Stimulated activated CD8-positive, alpha-beta memory T cell treated with anti-CD3 and anti-CD28 coated beads, Interleukin-4, amount 100 ng/mL, for 48 hours (primary cell): ENCODE measurements around the gene SLC4A9.
"Not testable (repeated sequence)": the region's sequence is repeated elsewhere in the genome, so short reads cannot be mapped to it uniquely, and the experiment has no call there.

Source experiments
- DNase-seq: peaks from one replicate; pipeline ENCODE4 v3.0.0-alpha.2; 2020

SLC4A9 gene

DNA sequence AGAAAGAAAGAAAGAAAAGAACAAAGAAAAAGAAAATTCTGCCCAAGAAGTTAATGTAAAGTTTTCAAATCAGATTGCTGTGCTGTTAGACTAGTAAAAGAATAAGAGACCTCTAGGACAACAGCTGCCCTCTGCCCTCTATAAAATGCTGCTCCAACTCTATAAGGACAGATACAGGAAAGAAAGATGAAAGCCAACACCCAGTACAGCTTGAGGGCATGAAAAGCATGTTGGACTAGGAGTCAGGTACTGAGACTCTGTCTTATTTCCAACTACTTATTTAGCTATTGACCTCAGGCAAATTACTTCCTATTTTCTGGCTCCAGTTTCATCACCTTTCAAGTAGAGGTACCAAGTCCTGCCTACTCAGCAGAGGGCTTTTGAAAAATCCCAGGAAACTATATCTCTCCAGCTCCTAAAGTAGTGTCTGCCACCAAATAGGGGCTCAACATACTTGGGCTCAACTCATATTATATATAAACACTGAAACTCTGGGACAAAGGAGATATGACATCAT lies 19.3 kb upstream of the SLC4A9 start:
- no peak for DNase-seq

DNA sequence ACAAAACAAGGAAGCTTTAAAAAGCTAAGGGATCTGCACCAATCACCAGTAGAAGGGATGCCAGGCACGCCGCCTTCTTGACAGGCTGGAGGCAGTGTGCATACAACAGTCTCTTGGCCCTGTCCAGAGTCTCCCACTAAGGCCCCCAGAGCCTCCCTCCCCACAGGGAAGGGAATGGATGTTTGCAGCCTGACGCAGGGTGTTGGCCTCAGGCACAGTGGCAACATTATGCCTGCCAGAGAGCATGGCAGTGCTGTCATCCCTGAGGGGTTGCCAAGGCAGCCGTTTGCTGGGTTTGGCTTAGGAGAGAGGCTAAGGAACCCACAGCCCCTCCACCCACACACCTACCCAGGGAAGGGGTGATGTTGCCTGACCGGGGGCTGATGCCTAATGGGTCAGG lies 18.4 kb upstream of the SLC4A9 start:
- DNase-seq: no peak

DNA sequence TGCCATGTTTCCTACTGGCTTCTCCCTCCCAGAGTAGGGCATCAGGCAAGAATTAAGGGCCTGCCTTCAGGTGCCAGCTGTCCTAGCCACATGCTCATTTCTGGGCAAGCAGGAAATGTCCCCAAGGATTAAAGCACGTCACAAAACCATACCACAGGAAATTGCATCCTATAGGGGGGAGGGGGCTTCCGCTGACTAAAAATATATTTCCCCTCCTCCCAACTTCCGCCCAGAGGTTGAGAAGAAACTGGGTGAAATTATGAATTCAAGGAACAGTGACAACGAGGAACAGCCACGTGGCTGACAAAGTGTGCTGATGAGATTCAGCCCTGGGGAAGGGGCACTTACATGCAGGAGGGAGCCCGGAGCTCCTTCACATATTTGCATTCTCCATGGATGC lies 17.7 kb upstream of the SLC4A9 start:
- DNase-seq: peak; percentile 36

DNA sequence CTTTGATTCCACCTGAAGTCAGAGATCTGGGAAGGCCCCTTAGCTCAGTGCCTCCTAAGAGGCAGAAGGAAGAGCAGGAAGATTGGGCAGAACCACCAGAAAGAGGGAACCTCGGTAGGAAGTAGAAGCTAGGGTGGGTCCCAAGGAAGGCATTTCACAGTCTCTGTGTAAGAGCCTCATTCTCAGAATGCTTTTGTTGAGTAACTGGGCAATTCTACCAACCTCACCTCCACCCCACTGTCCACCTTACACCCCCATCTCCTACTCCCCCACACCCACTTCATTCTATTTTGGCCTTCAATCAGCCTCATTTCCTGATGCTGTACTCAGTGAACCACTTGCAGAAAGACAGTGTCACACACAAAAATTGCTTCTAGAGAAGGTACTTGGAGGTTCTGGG lies 17.1 kb upstream of the SLC4A9 start:
- DNase-seq: no peak

DNA sequence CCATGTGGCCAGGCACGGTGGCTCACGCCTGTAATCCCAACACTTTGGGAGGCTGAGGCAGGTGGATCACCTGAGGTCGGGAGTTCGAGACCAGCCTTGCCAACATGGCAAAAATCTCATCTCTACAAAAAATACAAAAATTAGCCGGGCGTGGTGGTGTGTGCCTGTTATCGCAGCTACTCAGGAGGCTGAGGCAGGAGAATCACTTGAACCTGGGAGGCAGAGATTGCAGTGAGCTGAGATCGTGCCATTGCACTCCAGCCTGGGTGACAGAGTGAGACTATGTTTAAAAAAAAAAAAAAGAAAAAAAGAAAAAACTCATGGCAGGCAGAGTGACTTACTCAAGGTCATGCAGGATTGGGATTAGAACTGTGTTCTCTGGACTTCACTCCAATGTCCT lies 16.1 kb upstream of the SLC4A9 start:
- not testable (repeated sequence) for DNase-seq

DNA sequence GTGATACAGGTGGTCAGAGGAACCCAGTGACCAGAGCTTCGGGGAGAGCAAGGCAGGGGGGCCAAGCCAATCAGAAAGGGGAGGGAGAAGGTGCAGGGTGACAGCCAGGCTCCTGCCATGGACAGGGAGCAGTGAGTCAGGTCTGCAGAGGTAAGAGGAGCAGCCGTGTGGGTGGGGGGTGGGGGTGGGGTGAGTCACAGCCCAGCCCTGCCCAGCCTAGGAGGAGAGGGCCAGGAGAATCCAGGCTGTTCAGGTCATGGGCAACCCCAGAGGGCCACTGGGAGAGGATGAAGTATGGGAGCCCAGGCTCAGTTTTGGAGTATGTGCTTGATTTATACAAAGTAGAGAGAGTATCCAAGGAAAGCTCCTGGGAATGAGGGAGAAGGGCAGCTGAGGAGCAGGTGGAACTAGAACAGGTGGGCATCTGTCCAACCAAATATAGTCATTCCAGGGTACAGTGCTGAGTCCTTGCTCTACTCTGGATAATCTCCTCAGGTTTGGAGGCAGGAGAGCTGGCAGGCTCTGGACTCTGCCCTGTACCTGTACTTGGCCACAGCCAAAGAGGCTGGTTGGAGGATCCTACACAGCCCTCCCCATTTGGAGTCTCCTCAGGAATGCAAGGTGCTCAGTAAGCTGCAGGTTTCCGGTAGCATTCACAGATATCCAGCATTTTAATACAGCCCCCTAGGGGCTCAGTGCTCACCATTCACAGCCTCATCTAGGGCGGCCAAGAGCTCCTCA lies 15.1 kb upstream of the SLC4A9 start:
- DNase-seq: peak; percentile 42

DNA sequence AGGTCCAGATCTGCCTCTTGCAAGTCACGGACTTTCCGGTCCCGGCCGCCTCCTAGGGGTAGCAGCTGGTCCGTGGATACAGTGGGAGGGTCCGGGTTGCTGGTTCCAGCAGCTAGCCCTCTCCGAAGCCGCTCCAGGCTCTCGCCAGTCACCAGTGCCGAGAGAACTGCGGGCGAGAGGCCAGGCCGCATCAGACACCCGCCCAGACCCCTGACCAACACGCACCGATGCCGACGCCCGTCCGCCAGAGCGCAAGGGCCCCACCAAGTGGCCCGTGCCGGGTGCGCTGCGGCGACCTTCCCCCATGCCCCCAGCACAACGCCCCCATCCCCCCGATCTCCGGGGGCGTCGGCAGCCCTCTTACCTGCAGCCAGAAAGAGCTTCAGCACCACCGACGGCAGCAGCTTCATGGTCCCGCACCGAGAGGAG lies 14.1 kb upstream of the SLC4A9 start:
- DNase-seq: no peak

DNA sequence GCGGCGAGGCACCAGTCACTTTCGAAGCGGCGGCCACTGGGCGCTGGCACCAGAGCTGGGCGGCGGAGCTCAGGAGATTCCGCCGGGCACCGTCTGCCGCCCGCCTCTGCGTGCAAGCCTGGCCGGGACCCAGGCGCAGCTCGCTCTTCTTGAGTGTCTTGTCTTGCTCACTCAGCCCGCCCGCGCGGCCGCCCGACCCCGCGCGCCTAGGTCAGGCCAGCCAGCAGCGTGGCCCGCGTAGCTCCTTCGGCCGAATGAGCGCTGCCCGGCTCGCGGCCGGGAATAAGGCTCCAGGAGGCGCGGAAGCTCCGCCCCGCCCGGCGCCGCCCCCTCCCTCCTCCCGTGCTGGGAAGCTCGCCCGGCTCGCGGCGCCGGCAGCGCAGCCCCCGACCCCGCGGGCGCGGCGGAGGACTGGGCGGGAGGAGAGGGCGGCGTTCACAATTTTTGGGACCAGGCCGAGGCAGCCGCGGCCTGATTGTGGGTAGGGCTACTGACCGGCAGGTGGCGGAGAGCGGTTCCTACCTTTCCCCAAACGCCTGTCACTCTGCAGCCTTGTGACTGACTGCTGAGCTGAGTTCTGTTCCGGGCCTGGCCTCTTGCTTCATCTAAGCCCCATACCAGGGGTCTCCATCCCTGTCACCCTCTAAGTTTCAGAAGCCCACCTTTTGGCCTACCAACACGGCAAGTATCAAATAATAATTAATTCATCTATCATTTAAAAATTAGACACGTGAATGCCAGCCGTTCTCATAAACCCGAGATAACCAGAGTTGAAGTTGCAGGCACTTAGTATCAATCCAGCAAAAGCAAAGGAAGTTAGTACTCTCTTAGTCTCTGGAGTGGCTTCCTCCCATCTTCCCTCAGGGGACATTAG lies 13.4 kb upstream of the SLC4A9 start, which contains the start of gene HBEGF:
Gene HBEGF, minus strand, starts transcription at position 256 of the 874 bp plus-strand sequence. CDS start 275 bp downstream, outside the sequence.
- DNase-seq: peak; percentile 59

DNA sequence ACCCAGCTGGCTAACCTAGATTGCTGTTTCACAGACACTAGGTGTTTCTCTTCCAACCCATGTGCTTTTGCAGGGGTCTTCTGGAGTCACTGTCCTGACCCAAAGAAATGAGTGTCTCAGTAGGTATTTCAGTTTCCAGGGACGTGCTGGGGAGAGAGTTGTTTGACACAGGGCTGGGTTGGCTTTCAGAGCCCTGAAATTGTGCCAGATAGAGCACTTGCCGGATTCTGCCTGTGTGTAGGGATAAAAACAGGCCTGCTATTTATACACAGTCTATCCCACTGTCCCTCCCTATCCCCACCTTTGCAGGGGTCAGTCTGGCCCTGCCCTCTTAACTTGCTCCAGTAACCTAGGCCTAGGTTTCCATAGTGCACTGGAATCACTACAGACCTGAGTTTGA lies 12.6 kb upstream of the SLC4A9 start:
- DNase-seq: no peak

DNA sequence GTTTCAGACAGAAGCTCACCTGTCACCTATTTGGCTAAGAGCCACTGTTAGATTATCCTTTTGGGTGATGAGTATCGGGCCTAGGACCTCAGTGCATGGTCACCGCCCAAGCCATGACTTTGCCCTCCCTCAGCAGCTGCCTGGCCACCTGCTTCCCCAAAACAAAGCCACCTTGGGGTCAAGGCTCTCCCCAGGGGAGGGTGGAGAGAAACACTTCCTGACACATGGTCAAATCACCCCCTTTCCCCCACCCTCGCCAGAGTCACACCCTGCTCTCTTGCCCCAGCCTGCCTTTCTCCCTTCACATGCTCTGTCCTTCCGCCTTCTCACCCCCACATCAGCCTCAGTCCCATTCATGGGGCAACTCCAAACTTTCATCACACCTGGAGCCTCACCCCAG lies 11.9 kb upstream of the SLC4A9 start:
- DNase-seq: no peak

DNA sequence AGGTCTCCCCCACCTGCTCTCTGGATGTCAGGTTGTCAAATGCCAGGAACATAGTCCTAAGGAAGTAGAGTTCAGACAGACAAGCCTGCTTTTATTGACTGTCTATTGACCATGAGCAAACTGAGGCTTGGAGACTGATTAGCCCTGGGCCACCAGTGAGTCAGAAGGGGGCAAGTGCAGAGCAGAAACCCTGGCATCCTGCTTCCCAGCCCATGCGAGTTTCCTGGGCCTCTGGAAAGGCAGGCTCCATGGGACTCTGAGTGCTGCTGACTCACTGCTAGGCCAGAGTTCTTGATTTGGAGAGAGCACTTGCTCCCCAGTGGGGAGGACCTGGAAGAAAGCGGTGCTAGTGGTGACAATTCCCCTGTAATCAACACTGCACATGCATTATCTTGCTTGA lies 10.8 kb upstream of the SLC4A9 start:
- no peak for DNase-seq

DNA sequence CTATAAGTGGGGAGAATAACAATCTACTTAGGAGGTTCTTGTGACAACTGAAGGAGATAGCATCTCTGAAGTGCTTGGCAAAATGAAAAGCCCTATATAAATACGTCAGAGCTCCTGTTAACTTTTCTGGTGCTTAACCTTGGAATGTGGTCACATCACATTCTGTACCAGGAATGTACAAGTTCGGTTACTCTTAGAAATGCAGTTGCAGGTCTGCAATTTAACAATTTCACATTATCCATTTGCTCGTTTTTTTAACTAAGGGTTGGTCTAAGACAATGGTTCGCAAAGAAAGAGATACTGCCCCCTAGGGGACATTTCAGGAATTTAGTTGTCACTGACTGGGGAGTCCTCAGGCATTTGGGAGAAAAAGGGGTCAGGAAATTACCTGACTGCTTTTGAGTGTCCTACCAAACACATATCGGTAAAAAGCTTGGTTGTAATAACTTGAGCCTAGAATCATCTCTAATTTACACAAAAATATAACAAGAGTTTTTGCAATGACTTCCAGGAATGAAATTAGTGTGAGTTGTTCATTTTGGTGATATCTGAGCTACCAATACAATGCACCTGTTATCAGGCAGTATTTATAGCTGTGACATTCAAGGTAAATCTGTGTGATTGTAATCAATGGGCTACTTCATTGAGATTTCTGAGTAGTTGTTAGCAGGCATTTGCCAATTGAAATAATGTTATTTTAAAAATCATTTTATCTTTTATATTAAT lies 8.2 kb upstream of the SLC4A9 start:
- peak; percentile 52 for DNase-seq

DNA sequence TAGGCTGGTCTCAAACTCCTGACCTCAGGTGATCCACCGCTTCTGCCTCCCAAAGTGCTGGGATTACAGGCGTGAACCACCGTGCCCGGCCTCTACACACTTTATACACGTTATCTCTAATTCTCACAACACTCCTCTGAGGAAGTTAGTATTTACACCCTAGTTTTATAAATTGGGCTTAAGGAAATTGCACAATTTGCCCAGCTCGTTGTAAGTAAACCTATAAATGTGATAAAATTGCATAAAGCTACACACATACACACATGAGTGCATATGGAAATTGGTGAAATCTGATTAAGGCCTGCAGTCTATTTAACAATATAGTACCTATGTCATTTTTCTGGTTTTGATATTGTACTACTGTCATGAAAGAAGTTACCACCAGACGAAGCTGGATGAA lies 4.4 kb upstream of the SLC4A9 start:
- no peak for DNase-seq

DNA sequence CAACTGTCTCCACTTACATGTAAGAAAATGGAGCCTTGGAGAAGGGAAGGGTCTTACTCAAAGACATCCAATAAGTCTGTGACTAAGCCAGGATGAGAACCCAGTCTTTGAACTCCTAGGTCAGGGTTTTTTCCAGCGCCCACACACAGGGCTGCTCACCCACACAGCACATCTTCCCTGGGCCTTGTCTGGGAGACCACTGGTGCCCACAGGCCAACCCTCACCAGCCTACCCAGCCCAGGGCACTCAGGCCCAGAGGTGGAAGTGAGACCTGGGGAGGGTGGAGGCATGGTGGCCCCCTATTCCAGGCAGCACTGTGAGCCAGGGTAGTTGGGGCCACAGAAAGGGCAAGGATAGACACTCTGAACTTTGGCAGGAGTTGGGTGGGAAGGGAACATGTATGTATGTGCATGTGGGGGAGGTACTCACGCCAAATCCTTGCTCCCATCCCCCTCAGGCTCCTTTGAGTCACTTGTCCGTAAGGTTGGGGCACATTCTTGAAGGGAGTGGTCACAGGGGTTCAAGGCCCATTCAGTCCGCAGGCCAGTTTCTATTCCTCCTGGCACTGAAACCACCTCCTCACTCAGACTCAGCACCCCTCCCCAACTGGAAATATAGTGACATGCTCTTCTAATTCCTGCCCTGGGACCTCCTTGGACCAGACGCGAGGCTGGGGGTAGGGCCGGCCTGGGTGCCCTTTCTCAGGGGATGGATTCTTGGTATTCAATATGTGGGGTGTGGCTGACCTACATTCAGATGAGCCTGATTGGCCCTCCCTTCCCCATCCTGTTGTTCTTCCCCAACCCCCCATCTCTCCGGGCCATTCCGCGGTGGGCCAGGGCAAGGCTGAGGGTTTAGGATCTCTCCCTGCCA lies 2.9 kb upstream of the SLC4A9 start:
- no peak for DNase-seq

DNA sequence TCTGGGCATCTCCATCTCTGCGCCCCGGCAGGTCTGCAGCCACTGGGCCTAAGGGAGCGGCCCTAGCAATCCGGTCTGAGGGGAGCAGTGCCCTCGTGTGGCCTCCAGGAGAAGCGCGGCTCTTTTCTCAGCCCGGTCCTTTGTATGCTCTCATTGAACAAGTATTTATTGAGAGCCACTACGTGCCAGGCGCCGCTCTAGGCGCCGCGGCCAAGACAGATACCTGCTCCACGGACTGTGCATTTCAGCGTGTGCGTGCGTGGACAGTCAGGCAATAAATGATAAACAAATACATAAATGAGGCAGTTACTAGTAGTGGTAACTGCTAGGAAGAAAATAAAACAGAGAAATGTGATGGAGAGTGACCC lies 2.3 kb upstream of the SLC4A9 start:
- DNase-seq: peak; percentile 86

DNA sequence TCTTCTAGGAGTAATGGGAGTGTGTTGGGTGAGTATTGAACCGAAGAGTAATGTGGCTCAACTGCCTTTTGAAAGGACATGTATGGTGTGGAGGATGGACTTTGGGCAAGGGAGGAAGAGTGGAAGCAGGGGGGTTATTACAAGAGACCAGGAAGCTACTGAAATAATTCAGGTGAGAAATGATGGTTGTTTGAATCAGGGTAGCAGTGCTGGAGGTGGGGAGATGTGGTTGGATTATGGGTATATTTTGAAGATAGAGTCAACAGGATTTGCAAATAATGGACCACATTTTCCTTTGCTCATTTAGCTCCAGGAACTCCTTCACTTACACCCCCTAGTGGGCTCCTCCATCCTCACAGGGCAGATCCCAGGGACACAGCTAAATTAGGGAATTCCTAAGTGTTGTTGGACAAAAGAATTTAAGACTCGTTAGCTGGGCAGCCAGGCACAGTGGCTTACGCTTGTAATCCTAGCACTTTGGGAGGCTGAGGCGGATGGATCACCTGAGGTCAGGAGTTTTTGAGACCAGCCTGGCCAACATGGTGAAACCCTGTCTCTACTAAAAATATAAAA lies 1.2 kb upstream of the SLC4A9 start:
- DNase-seq: no peak

DNA sequence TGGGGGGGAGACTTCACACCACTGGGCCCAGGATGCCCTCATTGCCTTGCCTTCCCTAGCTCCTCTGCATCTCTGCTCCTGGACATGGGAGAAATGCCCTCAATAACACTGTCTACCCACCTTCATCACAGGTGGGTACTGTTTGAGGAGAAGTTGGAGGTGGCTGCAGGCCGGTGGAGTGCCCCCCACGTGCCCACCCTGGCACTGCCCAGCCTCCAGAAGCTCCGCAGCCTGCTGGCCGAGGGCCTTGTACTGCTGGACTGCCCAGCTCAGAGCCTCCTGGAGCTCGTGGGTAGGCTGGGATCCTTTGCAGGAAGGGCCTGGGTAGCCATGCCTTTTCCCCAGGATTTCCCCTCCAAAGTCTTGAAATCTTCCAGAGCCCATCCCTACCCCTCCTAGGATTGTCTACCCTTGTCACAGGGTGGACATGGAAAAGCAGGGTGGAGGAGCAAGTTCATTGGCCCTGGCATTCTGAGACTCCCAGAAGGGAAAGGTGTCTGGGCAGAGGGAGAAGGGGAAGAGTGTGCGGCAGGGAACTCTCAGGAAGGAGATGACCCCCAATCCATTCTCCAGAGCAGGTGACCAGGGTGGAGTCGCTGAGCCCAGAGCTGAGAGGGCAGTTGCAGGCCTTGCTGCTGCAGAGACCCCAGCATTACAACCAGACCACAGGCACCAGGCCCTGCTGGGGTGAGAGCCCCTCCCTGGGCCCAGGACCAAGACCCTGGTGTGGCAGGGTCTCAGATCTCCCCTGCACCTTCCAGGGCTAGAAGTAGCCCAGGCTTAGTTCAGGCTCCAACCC lies 886 bp downstream of the SLC4A9 start:
- DNase-seq: no peak

DNA sequence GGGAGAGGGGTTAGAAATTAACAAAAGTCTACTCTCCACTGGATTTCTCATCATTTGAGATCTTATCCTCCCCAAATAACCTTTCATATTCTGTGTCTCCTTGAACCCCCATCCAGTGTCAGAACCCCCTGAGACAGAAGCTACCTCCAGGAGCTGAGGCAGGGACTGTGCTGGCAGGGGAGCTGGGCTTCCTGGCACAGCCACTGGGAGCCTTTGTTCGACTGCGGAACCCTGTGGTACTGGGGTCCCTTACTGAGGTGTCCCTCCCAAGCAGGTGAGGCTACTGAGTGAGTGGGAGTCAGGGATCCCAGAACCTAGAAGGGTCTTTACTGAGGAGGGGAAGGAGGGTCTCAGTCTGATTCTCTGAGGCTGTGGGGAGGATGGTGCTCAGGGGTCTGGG lies 1.9 kb downstream of the SLC4A9 start:
- no peak for DNase-seq

DNA sequence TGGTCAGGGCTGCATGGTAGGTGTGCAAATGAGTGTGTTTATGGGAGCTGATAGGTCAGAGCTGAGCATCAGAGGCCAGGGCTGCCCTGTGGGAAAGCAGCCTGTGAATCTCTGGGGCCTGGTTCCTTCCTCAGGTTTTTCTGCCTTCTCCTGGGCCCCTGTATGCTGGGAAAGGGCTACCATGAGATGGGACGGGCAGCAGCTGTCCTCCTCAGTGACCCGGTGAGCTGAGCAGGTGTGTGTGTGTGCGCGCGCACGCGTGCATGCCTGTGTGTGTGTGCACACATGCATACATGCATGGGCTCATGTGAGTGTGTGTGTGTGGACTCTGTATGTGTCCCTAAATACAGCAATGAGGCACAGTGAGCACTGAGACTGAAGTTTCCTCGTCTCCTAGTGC lies 2.3 kb downstream of the SLC4A9 start:
- DNase-seq: no peak

DNA sequence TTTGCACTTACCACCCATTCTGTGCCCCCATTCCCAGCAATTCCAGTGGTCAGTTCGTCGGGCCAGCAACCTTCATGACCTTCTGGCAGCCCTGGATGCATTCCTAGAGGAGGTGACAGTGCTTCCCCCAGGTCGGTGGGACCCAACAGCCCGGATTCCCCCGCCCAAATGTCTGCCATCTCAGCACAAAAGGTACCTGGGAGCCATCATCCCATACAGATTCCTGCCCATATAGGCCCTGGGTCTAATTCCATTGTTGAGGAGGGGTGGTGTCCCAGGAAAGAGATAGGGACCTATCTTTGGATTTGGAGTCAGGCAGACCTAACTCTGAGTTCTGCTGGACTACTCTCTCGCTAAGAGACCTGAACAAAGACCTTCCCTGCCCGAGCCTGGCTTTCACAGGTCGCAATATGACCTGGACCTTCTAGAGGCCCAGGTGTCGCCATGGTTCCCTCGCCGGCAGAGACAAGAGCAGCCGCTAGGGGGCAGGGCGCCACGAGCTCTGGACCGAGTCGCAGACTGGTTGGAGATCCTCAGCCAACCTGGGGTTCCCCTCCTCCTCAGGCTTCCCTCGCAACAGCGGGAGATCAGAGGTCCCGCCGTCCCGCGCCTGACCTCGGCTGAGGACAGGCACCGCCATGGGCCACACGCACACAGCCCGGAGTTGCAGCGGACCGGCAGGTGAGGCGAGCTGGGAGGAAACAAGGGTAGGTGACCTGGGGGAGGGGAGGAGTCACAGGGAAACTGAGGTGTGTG lies 3.1 kb downstream of the SLC4A9 start:
- DNase-seq: peak; percentile 95
